Fibroblast of lung (primary cell): Measurements from ENCODE around the gene EVI5. TPM values are rescaled to one million over a fixed set of nuclear protein-coding genes. Genes with fewer than 3 reads are reported as not detected.

Experiments
- DNase-seq, 2 donors: peaks; one replicate each; pipeline versions ENCODE4 v3.0.0 to v3.0.0-alpha.2; 2010; ENCODE audit warnings: low read depth in 2 of 2
- H2AFZ ChIP-seq: 2 replicates; pipeline ENCODE4 v1.5.1; 2012; ENCODE audit warnings: low read length, control low read depth, inconsistent platforms
- H3K27ac ChIP-seq: 2 replicates; pipeline ENCODE4 v1.5.1; 2011; ENCODE audit warnings: low read length, control low read depth; ENCODE audit not compliant: insufficient read depth
- H3K27me3 ChIP-seq: 2 replicates; pipeline ENCODE4 v1.5.1; 2011; ENCODE audit warnings: mild to moderate bottlenecking, low read length; ENCODE audit not compliant: control insufficient read depth, insufficient read depth
- H3K36me3 ChIP-seq: 2 replicates; pipeline ENCODE4 v1.5.1; 2011; ENCODE audit warnings: low read length; ENCODE audit not compliant: control insufficient read depth, insufficient read depth
- H3K4me1 ChIP-seq: 2 replicates; pipeline ENCODE4 v1.5.1; 2011; ENCODE audit warnings: low read length; ENCODE audit not compliant: control insufficient read depth, insufficient read depth; ENCODE audit errors: extremely low read depth
- H3K4me2 ChIP-seq: 2 replicates; pipeline ENCODE4 v1.5.1; 2011; ENCODE audit warnings: low read length, control low read depth; ENCODE audit not compliant: insufficient read depth; ENCODE audit errors: extremely low read depth
- H3K4me3 ChIP-seq, 4 experiments: fragments of 200-600 bp in 1 of 4; sonication (generic) in 1 of 4; replicated peaks in 1 of 4; 2 replicates each; pipeline ENCODE4 v1.5.1; 2011 to 2016; ENCODE audit warnings: low read length in 4 of 4, low read depth in 3 of 4, mild to moderate bottlenecking in 3 of 4, control low read depth in 2 of 4, inconsistent platforms in 1 of 4, mixed read lengths in 1 of 4; ENCODE audit not compliant: insufficient read depth in 1 of 4; ENCODE audit errors: control extremely low read depth in 1 of 4
- H3K79me2 ChIP-seq: 2 replicates; pipeline ENCODE4 v1.5.1; 2012; ENCODE audit warnings: mild to moderate bottlenecking, low read length, inconsistent platforms; ENCODE audit not compliant: control insufficient read depth, insufficient read depth
- H3K9ac ChIP-seq: 2 replicates; pipeline ENCODE4 v1.5.1; 2011; ENCODE audit warnings: mild to moderate bottlenecking, low read length, control low read depth; ENCODE audit not compliant: insufficient read depth
- H3K9me3 ChIP-seq: 2 replicates; pipeline ENCODE4 v1.5.1; 2012; ENCODE audit warnings: low read depth, low read length; ENCODE audit not compliant: control insufficient read depth, insufficient read depth
- H4K20me1 ChIP-seq: 2 replicates; pipeline ENCODE4 v1.5.1; 2011; ENCODE audit warnings: low read length; ENCODE audit not compliant: control insufficient read depth, insufficient read depth; ENCODE audit errors: extremely low read depth
- EZH2 ChIP-seq: IDR thresholded peaks from 2 replicates; pipeline ENCODE4 v1.5.1; 2012; ENCODE audit warnings: low read length, control low read depth, mild to moderate bottlenecking; ENCODE audit errors: missing control alignments
- polyA plus RNA-seq, 2 donors: library from polyadenylated mRNA; depleted of rRNA in 1 of 2; stranded (reverse) in 1 of 2; unstranded in 1 of 2; fragments of >200 nt; gene quantifications; 2 replicates each; pipeline ENCODE4 v1.2.1, GENCODE V29; 2011 to 2012; ENCODE audit warnings: missing spikeins in 1 of 2
- total RNA-seq: library from RNA; depleted of rRNA; stranded (reverse); fragments of >200 nt; gene quantifications from 2 replicates; pipeline ENCODE4 v1.2.1, GENCODE V29; 2014
- TF ChIP-seq, protein P1 (sequence below), 2 donors: IDR thresholded peaks in 1 of 2; conservative IDR thresholded peaks in 1 of 2; 1 replicate in 1 of 2; 2 replicates in 1 of 2; pipeline ENCODE4 v1.5.1; 2011 to 2012; ENCODE audit warnings: low read length in 2 of 2, control low read depth in 1 of 2, inconsistent platforms in 1 of 2, low read depth in 1 of 2, mild to moderate bottlenecking in 1 of 2

The EVI5 gene
- total and polyA plus RNA-seq, 2 donors (not counting 1 experiment from before 2014, with no cell fraction given): 32.5 to 48.1 TPM

DNA sequence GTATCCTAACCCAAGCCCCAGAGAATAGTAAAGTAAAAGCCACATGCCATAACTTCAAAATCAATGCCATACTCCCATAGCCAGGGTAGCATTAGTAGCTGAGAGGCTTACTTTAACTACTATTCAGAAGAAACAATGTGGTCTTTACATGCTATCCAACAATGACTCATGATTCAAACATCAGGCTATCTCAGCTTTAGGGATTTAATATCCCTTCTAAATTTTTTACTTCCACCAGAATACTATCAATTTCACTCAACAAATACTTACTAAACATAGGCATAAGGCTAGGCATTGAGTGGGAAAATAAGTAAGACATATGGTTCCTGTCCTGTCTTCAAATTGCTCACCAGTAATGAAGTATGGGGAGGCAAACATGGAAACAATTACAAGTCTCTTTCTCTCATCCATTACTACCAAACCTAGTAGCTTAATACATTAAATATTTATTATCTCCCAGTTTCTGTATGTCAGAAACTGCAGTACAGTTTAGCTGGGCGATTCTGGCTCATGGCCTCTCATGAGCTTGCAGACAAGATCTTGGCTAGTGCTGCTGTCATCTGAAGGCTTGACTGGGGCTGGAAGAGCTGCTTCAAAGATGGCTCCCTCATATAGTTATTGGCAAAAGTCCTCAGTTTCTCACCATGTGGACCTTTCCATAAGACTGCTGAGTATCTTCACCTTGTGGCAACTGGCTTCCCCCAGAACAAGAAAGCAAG is 30.7 kb downstream of the EVI5 start:
- H3K27ac ChIP-seq: peak overlapping the region; percentile 91
- no peak overlapping the region for H3K9ac ChIP-seq
- no peaks in the 10 kb centered on the region for H3K27me3 ChIP-seq
- H3K36me3 ChIP-seq: no peaks in the 10 kb centered on the region
- no peak overlapping the region for H3K4me3 ChIP-seq
- no peaks in the 10 kb centered on the region for H3K9me3 ChIP-seq
- peak overlapping the region; percentile 17 for H3K4me2 ChIP-seq
- peaks cover 24% of the 10 kb centered on the region for H3K79me2 ChIP-seq
- TF ChIP-seq EZH2: no peak
- TF ChIP-seq, protein P1, sequence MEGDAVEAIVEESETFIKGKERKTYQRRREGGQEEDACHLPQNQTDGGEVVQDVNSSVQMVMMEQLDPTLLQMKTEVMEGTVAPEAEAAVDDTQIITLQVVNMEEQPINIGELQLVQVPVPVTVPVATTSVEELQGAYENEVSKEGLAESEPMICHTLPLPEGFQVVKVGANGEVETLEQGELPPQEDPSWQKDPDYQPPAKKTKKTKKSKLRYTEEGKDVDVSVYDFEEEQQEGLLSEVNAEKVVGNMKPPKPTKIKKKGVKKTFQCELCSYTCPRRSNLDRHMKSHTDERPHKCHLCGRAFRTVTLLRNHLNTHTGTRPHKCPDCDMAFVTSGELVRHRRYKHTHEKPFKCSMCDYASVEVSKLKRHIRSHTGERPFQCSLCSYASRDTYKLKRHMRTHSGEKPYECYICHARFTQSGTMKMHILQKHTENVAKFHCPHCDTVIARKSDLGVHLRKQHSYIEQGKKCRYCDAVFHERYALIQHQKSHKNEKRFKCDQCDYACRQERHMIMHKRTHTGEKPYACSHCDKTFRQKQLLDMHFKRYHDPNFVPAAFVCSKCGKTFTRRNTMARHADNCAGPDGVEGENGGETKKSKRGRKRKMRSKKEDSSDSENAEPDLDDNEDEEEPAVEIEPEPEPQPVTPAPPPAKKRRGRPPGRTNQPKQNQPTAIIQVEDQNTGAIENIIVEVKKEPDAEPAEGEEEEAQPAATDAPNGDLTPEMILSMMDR (conservative IDR thresholded peaks at IDR 0.05 in 1 of 2, IDR thresholded peaks at IDR 0.05 in 1 of 2; ENCODE audit: low read depth in 1 of 2, low read length in 2 of 2): no peak
- peaks cover 23% of the 10 kb centered on the region for H3K4me1 ChIP-seq
- peak; percentile 80 to 87 for DNase-seq
- H4K20me1 ChIP-seq: no peaks in the 10 kb centered on the region
- no peak overlapping the region for H2AFZ ChIP-seq

DNA sequence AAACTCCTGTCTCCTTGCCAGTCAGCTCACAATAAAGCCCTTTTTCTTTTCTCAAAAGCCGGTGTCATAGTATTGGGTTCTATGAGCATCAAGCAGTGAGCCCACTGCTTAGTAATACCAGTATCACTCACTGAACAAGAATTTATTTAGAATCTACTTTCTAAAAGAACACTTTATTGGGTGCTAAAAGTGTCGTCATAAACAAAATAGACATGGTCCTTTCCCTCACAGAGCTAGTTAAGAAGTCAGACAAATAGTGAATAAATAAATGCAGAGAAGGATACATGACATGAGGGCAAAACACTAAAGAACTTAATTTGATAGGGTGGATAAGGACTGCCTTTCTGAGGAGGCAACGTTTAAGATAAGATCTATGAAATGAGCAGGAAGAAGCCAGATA is 32.2 kb downstream of the EVI5 start:
- Histone ChIP-seq H3K4me2 (no peak overlapping the region), H3K9ac (no peak overlapping the region), H3K4me1 (peaks cover 23% of the 10 kb centered on the region), H3K27me3 (no peaks in the 10 kb centered on the region), H3K27ac (peak overlapping the region; percentile 46), H4K20me1 (no peaks in the 10 kb centered on the region), H3K79me2 (peaks cover 28% of the 10 kb centered on the region), H3K36me3 (no peaks in the 10 kb centered on the region), H3K4me3 (no peak overlapping the region), H2AFZ (no peak overlapping the region), H3K9me3 (no peaks in the 10 kb centered on the region)
- peak; percentile 28 to 74 for DNase-seq
- TF ChIP-seq EZH2: no peak
- TF ChIP-seq, protein P1 (conservative IDR thresholded peaks at IDR 0.05 in 1 of 2, IDR thresholded peaks at IDR 0.05 in 1 of 2; ENCODE audit: low read depth in 1 of 2, low read length in 2 of 2): no peak

DNA sequence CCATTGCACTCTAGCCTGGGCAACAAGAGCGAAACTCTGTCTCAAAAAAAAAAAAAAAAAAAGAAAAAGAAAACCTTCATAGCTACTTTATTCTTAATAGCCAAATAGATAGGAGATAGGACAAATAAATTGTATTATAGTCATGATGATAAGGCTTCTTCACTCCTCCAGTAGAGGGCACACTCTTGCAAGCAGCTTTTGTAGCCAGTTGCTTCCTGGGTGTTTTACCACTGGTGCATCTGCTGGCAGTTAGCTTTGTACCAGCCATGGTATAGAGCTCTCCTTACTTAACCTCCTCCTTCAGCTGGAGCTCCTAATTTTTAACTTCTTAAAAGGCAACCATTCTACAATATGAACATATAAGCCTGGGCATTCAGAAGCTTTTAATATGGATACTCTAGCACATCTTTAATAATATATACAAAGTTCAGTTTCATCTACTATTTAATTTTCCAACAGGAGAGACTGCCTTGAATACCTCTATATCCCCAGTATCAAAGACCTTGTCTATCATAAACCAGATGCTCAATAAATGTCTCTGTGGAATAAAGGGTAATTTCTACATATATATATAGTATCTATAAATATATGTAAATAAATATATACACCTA is 35.8 kb downstream of the EVI5 start:
- Histone ChIP-seq H3K9ac (no peak overlapping the region), H3K36me3 (no peaks in the 10 kb centered on the region), H2AFZ (no peak overlapping the region), H3K4me1 (peaks cover 11% of the 10 kb centered on the region), H3K27me3 (no peaks in the 10 kb centered on the region), H3K4me2 (no peak overlapping the region), H3K79me2 (peaks cover 23% of the 10 kb centered on the region), H4K20me1 (no peaks in the 10 kb centered on the region), H3K9me3 (no peaks in the 10 kb centered on the region), H3K4me3 (no peak overlapping the region), H3K27ac (no peak overlapping the region)
- no peak for TF ChIP-seq EZH2
- TF ChIP-seq, protein P1 (conservative IDR thresholded peaks at IDR 0.05 in 1 of 2, IDR thresholded peaks at IDR 0.05 in 1 of 2; ENCODE audit: low read depth in 1 of 2, low read length in 2 of 2): peak; percentile 54 to 89
- peak; percentile 55 to 83 for DNase-seq
